ENCODE data around the gene TRIM34. TPM values are rescaled to one million over a fixed set of nuclear protein-coding genes. Genes with fewer than 3 reads are reported as not detected.
"Not testable (repeated sequence)": the region's sequence is repeated elsewhere in the genome, so short reads cannot be mapped to it uniquely, and the experiment has no call there.

The TRIM34 gene
- total RNA-seq, 4 donors from 2014 or later, result 3.7 to 9.6 (median 6.6) TPM

DNA sequence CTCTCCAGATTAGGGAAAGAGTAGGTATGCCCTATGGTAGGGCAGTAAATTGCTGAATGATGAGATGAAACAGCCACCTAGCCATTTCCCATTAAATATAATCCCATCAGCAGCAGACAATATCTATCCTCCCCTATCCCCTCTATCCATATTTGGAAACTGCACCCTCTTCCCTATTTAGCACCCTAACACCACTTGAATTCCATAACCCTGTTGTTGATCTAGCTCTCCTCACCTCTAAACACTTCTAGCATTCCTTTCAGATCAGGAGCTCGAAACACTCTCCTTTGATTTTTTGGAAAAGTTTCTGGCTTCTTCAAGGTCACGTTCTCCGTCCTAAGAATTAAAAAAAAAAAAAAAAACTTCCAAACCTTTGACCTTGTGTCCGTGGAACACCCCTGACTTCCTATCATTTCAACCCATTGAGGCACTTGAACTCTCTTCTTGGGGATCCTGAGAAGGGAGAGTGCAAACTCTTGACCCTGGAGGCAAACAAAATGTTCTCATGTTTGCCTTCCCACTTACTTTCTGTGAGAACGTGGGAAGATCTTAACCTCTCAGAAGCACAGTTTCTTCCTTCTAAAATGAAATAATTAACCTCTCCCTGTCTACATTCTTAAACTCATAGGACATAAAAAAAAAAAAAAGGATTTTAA lies 41.1 kb downstream of the TRIM34 start:
- ATAC-seq (ENCODE audit: low FRiP score) (no peak), DNase-seq (ENCODE audit: low spot score) (no peak)
- TF ChIP-seq, protein P1, sequence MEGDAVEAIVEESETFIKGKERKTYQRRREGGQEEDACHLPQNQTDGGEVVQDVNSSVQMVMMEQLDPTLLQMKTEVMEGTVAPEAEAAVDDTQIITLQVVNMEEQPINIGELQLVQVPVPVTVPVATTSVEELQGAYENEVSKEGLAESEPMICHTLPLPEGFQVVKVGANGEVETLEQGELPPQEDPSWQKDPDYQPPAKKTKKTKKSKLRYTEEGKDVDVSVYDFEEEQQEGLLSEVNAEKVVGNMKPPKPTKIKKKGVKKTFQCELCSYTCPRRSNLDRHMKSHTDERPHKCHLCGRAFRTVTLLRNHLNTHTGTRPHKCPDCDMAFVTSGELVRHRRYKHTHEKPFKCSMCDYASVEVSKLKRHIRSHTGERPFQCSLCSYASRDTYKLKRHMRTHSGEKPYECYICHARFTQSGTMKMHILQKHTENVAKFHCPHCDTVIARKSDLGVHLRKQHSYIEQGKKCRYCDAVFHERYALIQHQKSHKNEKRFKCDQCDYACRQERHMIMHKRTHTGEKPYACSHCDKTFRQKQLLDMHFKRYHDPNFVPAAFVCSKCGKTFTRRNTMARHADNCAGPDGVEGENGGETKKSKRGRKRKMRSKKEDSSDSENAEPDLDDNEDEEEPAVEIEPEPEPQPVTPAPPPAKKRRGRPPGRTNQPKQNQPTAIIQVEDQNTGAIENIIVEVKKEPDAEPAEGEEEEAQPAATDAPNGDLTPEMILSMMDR (IDR thresholded peaks at IDR 0.05), result no peak

DNA sequence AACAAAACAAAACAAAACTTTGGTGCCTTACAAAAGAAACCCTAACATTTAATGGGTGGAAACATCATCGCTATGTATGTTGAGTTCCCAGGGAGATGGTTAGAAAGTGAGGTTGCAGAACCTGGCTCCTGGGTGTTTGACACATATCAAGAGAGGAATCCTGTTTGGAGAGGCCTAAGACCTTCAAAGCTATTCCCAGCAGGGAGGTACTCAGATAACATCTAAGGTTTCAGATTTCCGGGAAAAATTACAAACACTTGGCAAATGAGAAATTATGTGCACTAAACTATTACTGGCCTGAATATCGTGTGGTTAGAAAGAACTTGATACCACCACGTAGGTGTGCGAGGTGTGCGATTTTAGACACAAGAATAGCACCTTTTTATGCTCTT lies 41.6 kb downstream of the TRIM34 start:
- ATAC-seq (ENCODE audit: low FRiP score) (no peak), DNase-seq (ENCODE audit: low spot score) (no peak)
- TF ChIP-seq, protein P1 (IDR thresholded peaks at IDR 0.05), result no peak

DNA sequence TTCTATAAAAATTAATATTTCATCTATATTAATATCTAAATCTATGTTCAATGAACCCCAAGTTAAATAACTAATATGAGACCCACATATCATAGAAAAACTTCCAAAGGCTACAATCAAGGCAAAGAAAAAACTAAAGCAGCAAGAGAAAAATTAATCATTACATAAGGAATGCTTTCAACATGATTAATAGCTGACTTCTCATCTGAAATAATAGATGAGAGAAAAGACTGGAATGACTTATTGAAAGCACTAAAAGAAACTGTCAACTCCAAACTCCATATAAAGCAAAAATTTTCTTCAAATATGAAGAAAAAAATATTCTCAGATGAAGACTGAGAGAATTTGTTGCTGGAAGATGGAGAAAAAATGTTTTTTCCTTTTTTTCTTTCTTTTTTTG lies 47.0 kb downstream of the TRIM34 start:
- TF ChIP-seq, protein P1 (IDR thresholded peaks at IDR 0.05), result no peak
- no peak for DNase-seq (ENCODE audit: low spot score)
- no peak for ATAC-seq (ENCODE audit: low FRiP score)

DNA sequence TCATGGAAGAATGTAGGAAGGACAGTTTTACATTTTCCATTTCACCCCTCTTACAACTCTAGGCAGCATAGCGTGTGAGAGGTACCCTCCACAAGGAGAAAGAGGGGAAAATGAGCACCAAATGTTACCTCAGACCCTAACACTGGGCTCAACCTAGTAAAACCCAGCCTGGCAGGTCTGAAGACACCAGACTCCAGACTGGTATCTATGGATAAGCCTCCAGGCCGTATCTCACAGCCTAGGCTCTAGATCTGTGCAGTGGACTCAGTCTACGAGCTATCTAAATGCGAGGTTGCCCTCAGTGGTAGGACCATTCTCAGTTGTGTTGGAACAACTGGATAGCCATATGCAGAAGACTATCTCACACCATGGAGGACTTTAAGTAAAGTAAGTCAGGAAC lies 49.6 kb downstream of the TRIM34 start:
- TF ChIP-seq, protein P1 (IDR thresholded peaks at IDR 0.05), result no peak
- no peak for ATAC-seq (ENCODE audit: low FRiP score)
- no peak for DNase-seq (ENCODE audit: low spot score)

DNA sequence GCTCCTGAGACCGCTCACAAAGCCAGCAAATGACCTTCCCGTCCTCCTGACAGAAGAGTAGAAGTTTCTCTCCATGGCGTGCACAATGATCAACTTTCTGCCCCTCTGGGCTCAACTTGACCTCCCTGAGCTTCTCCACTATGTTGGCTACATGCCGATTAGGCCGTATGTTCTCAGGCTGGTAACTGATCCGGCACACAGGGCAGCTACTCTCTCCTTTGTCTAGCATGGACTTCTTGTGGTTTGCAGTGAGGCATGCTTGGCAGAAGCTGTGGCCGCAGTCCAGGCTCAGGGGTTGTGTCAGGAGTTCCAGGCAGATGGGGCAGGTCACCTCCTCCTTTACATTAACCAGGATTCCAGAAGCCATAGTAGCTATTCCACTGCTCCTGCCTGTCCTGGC lies 55.0 kb downstream of the TRIM34 start:
- ATAC-seq (ENCODE audit: low FRiP score), result no peak
- TF ChIP-seq, protein P1 (IDR thresholded peaks at IDR 0.05), result no peak

DNA sequence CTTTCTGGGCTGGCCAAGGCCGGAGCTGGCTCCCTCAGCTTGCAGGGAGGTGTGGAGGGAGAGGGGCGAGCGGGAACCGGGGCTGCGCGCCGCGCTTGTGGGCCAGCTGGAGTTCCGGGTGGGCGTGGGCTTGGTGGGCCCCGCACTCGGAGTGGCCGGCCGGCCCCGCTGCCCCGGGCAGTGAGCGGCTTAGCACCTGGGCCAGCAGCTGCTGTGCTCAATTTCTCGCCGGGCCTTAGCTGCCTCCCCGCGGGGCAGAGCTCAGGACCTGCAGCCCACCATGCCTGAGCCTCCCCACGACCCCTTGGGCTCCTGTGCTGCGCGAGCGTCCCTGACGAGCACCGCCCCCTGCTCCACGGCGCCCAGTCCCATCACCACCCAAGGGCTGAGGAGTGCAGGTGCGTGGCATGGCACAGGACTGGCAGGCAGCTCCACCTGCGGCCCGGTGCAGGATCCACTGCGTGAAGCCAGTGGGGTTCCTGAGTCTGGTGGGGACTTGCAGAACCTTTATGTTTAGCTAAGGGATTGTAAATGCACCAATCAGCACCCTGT lies 58.2 kb downstream of the TRIM34 start:
- ATAC-seq (ENCODE audit: low FRiP score), result not testable (repeated sequence)

More for the DNA sequence above, 55.0 kb downstream of the TRIM34 start:
- DNase-seq (ENCODE audit: low spot score), result no peak

DNA sequence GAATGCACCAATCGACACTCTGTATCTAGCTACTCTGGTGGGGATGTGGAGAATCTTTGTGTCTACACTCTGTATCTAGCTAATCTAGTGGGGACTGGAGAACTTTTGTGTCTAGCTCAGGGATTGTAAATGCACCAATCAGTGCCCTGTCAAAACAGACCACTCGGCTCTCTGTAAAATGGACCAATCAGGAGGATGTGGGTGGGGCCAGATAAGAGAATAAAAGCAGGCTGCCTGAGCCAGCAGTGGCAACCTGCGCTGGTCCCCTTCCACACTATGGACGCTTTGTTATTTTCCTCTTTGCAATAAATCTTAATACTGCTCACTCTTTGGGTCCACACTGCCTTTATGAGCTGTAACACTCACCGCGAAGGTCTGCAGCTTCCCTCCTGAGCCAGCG lies 58.8 kb downstream of the TRIM34 start:
- DNase-seq (ENCODE audit: low spot score); ATAC-seq (ENCODE audit: low FRiP score): not testable (repeated sequence)

More for the DNA sequence above, 58.2 kb downstream of the TRIM34 start:
- DNase-seq (ENCODE audit: low spot score), result not testable (repeated sequence)

DNA sequence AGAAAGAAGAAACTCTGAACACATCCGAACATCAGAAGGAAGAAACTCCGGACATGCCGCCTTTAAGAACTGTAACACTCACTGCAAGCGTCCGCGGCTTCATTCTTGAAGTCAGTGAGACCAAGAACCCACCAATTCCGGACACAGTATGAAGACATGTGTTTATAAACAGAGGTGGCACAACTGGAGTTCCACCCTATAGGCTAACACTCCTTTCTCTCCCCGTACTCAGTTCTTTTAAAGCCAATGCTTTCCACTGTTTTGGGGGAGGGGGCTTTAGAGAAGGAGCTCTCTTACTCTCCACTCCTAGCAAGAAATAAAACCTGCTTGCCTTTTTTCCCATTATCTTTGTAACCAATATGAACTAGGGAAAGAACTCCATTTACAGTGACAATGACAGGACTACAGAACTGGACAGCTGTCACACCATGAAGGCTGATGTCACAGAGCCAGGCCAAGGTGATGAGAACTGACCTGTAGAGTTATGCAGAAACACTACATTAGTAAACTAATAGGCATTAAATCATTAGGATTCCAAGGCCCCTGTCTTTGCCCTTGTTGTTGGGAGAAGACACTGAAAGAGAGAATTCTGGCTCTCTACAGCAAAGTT lies 59.3 kb downstream of the TRIM34 start:
- ATAC-seq (ENCODE audit: low FRiP score) (peak; percentile 12), DNase-seq (ENCODE audit: low spot score) (no peak)
- TF ChIP-seq, protein P1 (IDR thresholded peaks at IDR 0.05), result no peak
